ENCODE data around the gene TOB1.

Gene TOB1

DNA sequence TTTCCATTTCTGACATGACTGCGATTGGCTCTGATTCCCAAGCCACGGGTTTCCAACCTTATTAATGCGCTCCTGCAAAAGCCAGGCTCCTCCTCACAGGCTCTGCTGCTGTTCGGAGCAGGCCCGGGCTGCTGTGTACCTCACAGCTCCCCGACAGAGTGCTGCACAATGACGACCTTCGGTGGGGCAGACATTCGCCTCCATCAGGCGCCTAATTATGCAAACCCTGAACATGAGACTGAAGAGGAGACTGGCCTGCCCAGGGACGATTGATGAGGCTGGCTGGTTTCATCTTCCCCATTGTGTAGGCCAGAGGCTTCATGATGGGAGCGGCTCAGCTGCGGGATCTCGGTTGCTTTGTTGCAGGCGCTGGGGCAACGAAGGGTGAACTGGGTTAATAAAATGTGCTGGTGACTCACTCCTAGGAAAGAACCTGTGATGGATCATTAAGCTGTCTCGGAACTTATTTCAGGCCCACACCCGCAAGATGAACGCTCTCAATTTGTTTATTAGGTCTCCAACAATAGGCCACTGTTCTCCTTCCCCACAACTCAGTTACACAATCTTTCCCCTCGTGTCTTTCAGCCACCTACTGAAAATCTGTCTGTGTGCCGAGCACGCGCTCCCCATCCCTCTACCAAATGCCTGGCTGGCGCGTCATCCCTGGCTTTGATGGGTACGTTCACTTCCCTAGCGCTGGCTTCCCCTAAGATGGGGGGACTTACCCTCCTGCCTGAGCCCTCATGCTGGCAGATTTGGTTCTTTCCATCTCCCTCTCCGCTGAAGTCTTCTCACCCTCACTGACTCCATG lies 27.2 kb upstream of the TOB1 start:
- Histone ChIP-seq H3K4me1 (ENCODE audit: control insufficient read depth, insufficient read depth, low read length) (peaks cover 28% of the 10 kb centered on the region), H3K27me3 (ENCODE audit: control insufficient read depth, insufficient read depth, low read length) (no peaks in the 10 kb centered on the region), H3K27ac (ENCODE audit: low read depth, low read length) (no peak overlapping the region), H3K9me3 (ENCODE audit: control insufficient read depth, insufficient read depth, low read length) (no peaks in the 10 kb centered on the region), H3K4me3 (ENCODE audit: low read depth, low read length) (no peak overlapping the region), H3K36me3 (ENCODE audit: control insufficient read depth, insufficient read depth, low read length) (no peaks in the 10 kb centered on the region), H3K9ac (ENCODE audit: low read depth, low read length) (no peak overlapping the region)

DNA sequence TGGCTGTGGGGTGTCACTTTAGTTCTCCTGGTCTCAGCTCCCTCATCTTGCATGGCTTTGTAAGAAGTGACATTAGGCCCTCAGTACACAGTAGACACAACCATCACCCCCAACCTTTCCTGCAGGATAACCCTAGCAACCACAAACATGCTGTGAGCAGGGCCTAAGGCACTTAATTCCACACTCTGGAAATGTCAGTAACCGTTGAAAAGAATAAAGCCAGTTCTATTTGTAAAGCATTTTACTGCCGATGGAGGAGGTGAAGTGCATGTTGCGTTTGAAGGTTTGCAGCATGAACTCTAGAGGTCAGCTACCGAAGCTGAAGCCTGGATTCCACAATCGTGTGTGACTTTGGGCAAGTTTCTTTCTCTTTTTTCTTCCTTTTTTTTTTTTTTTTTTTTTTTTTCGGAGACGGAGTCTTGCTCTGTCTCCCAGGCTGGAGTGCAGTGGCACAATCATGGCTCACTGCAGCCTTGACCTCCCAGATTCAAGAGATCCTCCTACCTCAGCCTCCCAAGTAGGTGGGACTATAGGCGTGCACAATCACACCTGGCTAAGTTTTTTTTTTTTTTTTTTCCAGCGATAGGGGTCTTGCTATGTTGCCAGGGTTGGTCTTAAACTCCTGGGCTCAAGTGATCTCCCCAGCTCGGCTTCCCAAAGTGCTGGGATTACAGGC lies 26.1 kb upstream of the TOB1 start:
- Histone ChIP-seq H3K27ac (ENCODE audit: low read depth, low read length) (no peak overlapping the region), H3K9me3 (ENCODE audit: control insufficient read depth, insufficient read depth, low read length) (no peaks in the 10 kb centered on the region), H3K36me3 (ENCODE audit: control insufficient read depth, insufficient read depth, low read length) (no peaks in the 10 kb centered on the region), H3K27me3 (ENCODE audit: control insufficient read depth, insufficient read depth, low read length) (no peaks in the 10 kb centered on the region), H3K9ac (ENCODE audit: low read depth, low read length) (no peak overlapping the region), H3K4me1 (ENCODE audit: control insufficient read depth, insufficient read depth, low read length) (peaks cover 39% of the 10 kb centered on the region), H3K4me3 (ENCODE audit: low read depth, low read length) (no peak overlapping the region)

DNA sequence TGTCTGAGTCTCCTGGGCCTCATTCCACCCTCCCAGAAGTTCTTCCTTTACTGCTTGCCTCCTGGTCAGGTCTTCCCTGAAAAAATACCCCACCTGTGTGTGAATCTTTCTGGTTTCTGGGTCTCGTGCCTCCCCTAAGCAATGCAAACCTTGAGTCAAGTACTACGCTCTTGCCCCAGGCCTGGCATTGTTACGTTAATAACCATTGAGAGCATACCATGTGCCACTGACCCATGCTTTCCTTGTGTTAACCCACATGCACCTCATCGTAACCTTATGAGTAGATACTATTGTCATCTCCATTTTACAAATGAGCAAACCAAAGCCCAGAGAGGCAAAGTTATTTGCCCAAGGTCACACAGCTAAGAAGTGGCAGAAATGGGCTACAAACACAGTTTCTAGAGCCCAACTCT lies 25.4 kb upstream of the TOB1 start:
- Histone ChIP-seq H3K9ac (ENCODE audit: low read depth, low read length) (no peak overlapping the region), H3K27ac (ENCODE audit: low read depth, low read length) (no peak overlapping the region), H3K36me3 (ENCODE audit: control insufficient read depth, insufficient read depth, low read length) (no peaks in the 10 kb centered on the region), H3K4me3 (ENCODE audit: low read depth, low read length) (no peak overlapping the region), H3K4me1 (ENCODE audit: control insufficient read depth, insufficient read depth, low read length) (peaks cover 44% of the 10 kb centered on the region), H3K27me3 (ENCODE audit: control insufficient read depth, insufficient read depth, low read length) (no peaks in the 10 kb centered on the region), H3K9me3 (ENCODE audit: control insufficient read depth, insufficient read depth, low read length) (no peaks in the 10 kb centered on the region)

DNA sequence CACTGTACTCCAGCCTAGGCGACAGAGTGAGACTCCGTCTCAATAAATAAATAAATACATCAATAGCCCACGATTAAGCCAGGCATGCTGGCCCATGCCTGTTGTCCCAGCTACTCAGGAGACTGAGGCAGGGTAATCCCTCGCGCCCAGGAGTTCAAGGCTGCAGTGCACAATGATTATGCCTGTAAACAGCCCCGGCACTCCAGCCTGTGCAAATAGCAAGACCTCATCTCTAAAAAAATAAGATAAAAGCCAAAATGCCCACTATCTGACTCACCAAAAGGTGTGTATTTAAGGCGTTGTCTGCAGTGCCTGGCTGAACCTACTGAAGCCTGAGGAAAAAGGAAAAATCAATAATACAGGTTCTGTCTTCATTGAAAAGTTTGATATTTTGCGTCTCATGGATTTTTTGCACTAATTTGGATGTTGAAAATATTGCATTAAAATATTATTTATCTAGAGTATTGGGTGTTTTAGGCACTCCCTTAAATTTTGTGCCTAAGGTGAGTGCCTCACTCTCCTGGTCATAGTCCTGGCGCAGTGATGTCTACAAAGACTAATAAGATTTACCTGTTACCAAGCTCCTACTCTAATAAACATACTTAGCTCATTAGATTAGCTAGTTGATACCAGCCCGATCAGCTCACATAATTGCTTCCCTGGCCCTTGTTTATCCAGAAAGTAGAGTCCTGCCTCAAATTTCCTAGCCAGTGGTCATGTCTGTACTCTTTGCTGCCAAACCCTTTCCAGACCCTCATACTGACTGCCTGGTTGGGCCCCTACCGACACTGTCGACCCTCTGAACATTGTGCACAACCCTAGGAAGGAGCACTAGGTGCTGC lies 24.7 kb upstream of the TOB1 start:
- Histone ChIP-seq H3K36me3 (ENCODE audit: control insufficient read depth, insufficient read depth, low read length) (no peaks in the 10 kb centered on the region), H3K9me3 (ENCODE audit: control insufficient read depth, insufficient read depth, low read length) (no peaks in the 10 kb centered on the region), H3K27me3 (ENCODE audit: control insufficient read depth, insufficient read depth, low read length) (no peaks in the 10 kb centered on the region), H3K27ac (ENCODE audit: low read depth, low read length) (no peak overlapping the region), H3K4me3 (ENCODE audit: low read depth, low read length) (no peak overlapping the region), H3K9ac (ENCODE audit: low read depth, low read length) (no peak overlapping the region), H3K4me1 (ENCODE audit: control insufficient read depth, insufficient read depth, low read length) (peaks cover 44% of the 10 kb centered on the region)

DNA sequence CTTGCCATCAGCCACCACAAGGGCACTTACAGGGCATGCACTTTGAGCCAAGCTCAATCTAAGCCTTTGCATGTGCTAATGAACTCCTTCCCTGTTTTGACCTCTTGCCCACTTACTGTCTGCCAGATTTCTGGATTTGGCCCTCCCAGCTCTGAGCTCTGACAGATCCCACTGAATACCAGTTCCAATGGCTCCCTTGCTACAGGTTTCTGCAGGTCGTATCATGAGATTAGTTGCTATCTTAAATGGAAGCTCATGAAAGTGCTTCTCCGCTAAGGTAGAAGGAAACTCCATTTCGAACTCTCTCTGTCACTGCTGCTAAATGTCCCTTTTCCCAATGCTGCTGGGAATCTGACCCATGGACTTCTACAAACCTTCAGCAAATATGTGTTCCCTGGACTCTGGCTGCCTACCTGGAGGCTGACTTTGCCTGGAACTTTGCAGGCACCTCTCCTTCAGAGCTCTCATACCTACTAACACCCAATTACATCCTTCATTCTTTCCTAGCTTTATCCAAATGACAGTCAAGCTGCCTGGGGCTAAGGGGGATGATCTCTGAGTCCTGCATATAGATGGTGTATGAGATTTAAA lies 23.5 kb upstream of the TOB1 start:
- no peak overlapping the region for H3K9ac ChIP-seq (ENCODE audit: low read depth, low read length)

DNA sequence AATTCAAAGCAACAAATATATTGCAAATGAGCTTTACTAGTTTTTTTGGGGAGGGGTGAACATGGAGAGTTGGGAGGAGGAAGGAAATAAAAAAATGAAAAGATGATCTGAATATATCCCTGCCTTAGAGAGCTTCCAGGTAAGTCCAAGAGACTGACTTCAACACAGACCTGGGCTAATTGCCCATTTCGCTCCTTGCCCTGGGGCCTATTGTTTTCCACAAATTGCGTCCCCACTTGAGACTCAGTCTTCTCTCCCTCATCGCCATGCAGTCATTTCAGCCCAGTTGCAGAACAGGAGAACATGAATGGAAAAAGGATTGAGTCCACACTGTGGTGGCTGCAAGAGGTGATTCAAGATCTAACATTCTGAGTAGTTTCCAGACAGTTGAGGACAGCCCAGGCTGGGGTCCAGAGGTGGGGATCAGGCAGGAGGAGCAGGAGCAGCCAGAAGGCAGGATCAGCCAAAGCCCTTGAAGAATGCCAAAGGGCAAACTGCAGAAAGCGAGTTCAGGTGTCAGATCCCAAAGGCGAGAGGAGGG lies 21.6 kb upstream of the TOB1 start:
- Histone ChIP-seq H3K4me1 (ENCODE audit: control insufficient read depth, insufficient read depth, low read length) (peaks cover 35% of the 10 kb centered on the region), H3K4me3 (ENCODE audit: low read depth, low read length) (no peak overlapping the region), H3K9ac (ENCODE audit: low read depth, low read length) (no peak overlapping the region), H3K27ac (ENCODE audit: low read depth, low read length) (no peak overlapping the region), H3K27me3 (ENCODE audit: control insufficient read depth, insufficient read depth, low read length) (no peaks in the 10 kb centered on the region), H3K36me3 (ENCODE audit: control insufficient read depth, insufficient read depth, low read length) (no peaks in the 10 kb centered on the region), H3K9me3 (ENCODE audit: control insufficient read depth, insufficient read depth, low read length) (no peaks in the 10 kb centered on the region)

More for the DNA sequence above, 23.5 kb upstream of the TOB1 start:
- peaks cover 44% of the 10 kb centered on the region for H3K4me1 ChIP-seq (ENCODE audit: control insufficient read depth, insufficient read depth, low read length)
- no peak overlapping the region for H3K27ac ChIP-seq (ENCODE audit: low read depth, low read length)
- H3K36me3 ChIP-seq (ENCODE audit: control insufficient read depth, insufficient read depth, low read length), result no peaks in the 10 kb centered on the region
- no peaks in the 10 kb centered on the region for H3K27me3 ChIP-seq (ENCODE audit: control insufficient read depth, insufficient read depth, low read length)
- H3K4me3 ChIP-seq (ENCODE audit: low read depth, low read length), result no peak overlapping the region
- no peaks in the 10 kb centered on the region for H3K9me3 ChIP-seq (ENCODE audit: control insufficient read depth, insufficient read depth, low read length)

DNA sequence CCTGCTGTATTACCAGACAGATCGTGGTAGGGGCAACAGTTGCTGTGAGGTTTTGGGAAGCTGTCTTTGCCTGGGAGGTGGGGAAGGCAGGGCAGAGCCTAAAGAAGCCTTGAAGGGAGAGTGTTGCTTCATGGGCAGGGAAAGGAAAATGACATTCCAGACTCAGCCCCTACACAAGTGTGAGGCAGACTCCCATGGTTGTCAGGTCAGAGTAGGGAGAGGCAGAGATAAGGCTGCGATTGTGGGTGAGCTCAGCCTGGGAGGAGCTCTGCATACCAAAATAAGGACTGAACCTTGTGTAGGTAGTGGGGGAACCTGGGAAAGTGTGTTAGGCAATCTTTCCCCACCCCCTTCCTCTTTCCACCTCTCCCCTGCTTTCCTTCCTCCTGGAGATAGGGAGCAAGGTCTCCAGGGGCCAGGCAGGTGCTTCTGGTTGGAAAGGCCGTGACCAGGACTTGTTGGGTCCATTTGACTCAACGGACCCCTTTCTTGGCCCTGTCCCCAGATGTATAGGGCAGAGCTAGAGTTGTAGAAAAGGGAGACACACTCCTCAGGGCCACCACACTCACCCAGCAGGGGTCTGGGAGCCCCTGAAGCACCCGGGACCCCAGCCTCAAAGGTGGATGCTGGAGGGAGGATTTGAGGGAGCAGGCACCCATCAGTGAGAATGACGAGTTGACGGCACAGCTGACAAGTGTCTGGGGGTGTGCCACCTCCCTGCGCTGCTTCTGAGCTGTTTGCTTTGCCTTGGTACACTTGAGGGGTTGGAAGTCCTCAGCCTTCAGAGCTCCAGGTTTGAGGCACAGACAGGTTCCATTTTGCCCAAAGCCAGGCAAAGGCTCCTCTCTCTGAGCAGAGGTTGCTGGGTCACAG lies 18.5 kb upstream of the TOB1 start:
- Histone ChIP-seq H3K4me1 (ENCODE audit: control insufficient read depth, insufficient read depth, low read length) (peaks cover 21% of the 10 kb centered on the region), H3K4me3 (ENCODE audit: low read depth, low read length) (no peak overlapping the region), H3K27ac (ENCODE audit: low read depth, low read length) (peak overlapping the region; percentile 18)

DNA sequence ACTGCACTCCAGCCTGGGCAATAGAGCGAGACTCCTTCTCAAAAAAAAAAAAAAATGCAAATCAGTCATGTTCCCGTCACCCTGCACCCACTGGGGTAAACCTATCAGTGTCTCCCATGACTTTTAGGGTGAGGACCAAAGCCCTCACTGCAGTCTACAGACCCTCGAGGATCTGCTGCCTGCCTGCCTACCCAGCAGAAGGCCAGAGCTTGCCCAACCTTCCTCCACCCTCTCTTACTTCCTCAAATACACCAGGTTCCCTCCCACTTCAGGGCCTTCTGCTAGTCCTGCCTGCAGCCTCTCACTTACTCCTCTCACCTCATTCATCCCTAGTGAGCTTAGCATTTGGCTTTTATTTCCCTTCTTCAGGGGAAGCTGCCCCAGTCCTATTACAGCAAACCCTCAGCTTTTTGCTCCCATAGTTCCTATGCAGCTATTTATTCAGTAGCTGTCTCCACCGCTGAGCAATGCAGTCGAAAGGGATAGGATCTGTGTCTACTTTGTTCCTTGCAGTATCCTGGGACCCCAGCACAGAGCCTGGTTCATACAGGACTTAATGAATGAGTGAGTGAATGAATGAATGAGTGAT lies 17.8 kb upstream of the TOB1 start:
- Histone ChIP-seq H3K27ac (ENCODE audit: low read depth, low read length) (peak overlapping the region; percentile 18), H3K4me1 (ENCODE audit: control insufficient read depth, insufficient read depth, low read length) (peaks cover 16% of the 10 kb centered on the region), H3K36me3 (ENCODE audit: control insufficient read depth, insufficient read depth, low read length) (no peaks in the 10 kb centered on the region), H3K27me3 (ENCODE audit: control insufficient read depth, insufficient read depth, low read length) (no peaks in the 10 kb centered on the region), H3K9ac (ENCODE audit: low read depth, low read length) (no peak overlapping the region), H3K9me3 (ENCODE audit: control insufficient read depth, insufficient read depth, low read length) (no peaks in the 10 kb centered on the region), H3K4me3 (ENCODE audit: low read depth, low read length) (no peak overlapping the region)

More for the DNA sequence above, 18.5 kb upstream of the TOB1 start:
- no peaks in the 10 kb centered on the region for H3K9me3 ChIP-seq (ENCODE audit: control insufficient read depth, insufficient read depth, low read length)
- H3K27me3 ChIP-seq (ENCODE audit: control insufficient read depth, insufficient read depth, low read length), result no peaks in the 10 kb centered on the region
- no peak overlapping the region for H3K9ac ChIP-seq (ENCODE audit: low read depth, low read length)
- no peaks in the 10 kb centered on the region for H3K36me3 ChIP-seq (ENCODE audit: control insufficient read depth, insufficient read depth, low read length)

DNA sequence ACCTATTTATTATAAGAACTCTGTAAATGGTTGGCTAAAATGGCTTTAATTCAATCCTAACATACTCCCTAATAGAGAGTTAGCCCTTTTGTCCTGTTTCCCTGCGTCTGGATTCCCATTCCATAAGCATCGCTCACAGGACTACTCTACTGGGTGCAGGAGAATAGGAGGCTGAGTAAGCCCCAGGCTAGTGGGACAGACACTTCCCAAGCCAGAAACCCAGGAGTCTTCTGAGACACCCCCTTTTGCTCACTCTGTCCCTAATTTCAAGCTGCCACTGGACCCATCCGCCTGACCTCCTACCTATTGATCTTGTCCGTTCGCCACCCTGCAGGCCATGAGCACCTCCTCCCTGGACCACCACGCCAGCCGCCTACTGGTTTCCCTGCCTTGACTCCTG lies 16.7 kb upstream of the TOB1 start:
- Histone ChIP-seq H3K9me3 (ENCODE audit: control insufficient read depth, insufficient read depth, low read length) (no peaks in the 10 kb centered on the region), H3K4me3 (ENCODE audit: low read depth, low read length) (no peak overlapping the region), H3K27ac (ENCODE audit: low read depth, low read length) (no peak overlapping the region), H3K9ac (ENCODE audit: low read depth, low read length) (no peak overlapping the region), H3K36me3 (ENCODE audit: control insufficient read depth, insufficient read depth, low read length) (no peaks in the 10 kb centered on the region), H3K27me3 (ENCODE audit: control insufficient read depth, insufficient read depth, low read length) (no peaks in the 10 kb centered on the region), H3K4me1 (ENCODE audit: control insufficient read depth, insufficient read depth, low read length) (peaks cover 11% of the 10 kb centered on the region)

Measured in HUES48 (cell line).